GM23338 (cell line): Measurements from ENCODE around the gene AXIN2. TPM values are rescaled to one million over a fixed set of nuclear protein-coding genes. Genes with fewer than 3 reads are reported as not detected.
A peak's percentile ranks its signal among the peaks of the same experiment; 100 is the strongest.

Experiments
- ATAC-seq: fragments of 200-7000 bp; cut with Tn5 transposase; 3 replicates; pipeline ENCODE4 v1.9.1; 2020
- DNase-seq: peaks from one replicate; pipeline ENCODE4 v3.0.0-alpha.2; 2015; ENCODE audit warnings: low spot score
- H2AFZ ChIP-seq: fragments of 200-600 bp; sonication (generic); 2 replicates; pipeline ENCODE4 v1.8.0; 2016; ENCODE audit warnings: antibody characterized with exemption, mild to moderate bottlenecking, moderate library complexity
- H3F3A ChIP-seq: fragments of 200-600 bp; sonication (generic); replicated peaks from 2 replicates; pipeline ENCODE4 v1.8.0; 2017; ENCODE audit warnings: antibody characterized with exemption, mixed run types, low read depth
- H3K27ac ChIP-seq: fragments of 200-600 bp; sonication (generic); 2 replicates; pipeline ENCODE4 v1.6.1; 2016; ENCODE audit warnings: low read depth
- H3K27me3 ChIP-seq: fragments of 200-600 bp; sonication (generic); 2 replicates; pipeline ENCODE4 v1.8.0; 2016; ENCODE audit warnings: mild to moderate bottlenecking, mixed run types, moderate library complexity; ENCODE audit not compliant: insufficient read depth
- H3K36me3 ChIP-seq: fragments of 200-600 bp; sonication (generic); 2 replicates; pipeline ENCODE4 v1.8.0; 2016; ENCODE audit warnings: mild to moderate bottlenecking; ENCODE audit not compliant: insufficient read depth
- H3K4me1 ChIP-seq: fragments of 200-600 bp; sonication (generic); 2 replicates; pipeline ENCODE4 v1.8.0; 2016; ENCODE audit warnings: mild to moderate bottlenecking, moderate library complexity; ENCODE audit not compliant: insufficient read depth
- H3K4me2 ChIP-seq: fragments of 200-600 bp; sonication (generic); 2 replicates; pipeline ENCODE4 v1.7.1; 2017; ENCODE audit warnings: mixed run types
- H3K4me3 ChIP-seq: fragments of 200-600 bp; sonication (generic); 2 replicates; pipeline ENCODE4 v1.6.1; 2016; ENCODE audit warnings: mixed run types
- H3K79me2 ChIP-seq: fragments of 200-600 bp; sonication (generic); replicated peaks from 2 replicates; pipeline ENCODE4 v1.8.0; 2017; ENCODE audit warnings: mild to moderate bottlenecking; ENCODE audit not compliant: insufficient read depth
- H3K9me2 ChIP-seq: fragments of 200-600 bp; sonication (generic); 2 replicates; pipeline ENCODE4 v1.8.0; 2017; ENCODE audit not compliant: insufficient read depth
- H4K20me1 ChIP-seq: fragments of 200-600 bp; sonication (generic); replicated peaks from 2 replicates; pipeline ENCODE4 v1.8.0; 2017; ENCODE audit warnings: mild to moderate bottlenecking; ENCODE audit not compliant: insufficient read depth
- H3K27ac Mint-ChIP-seq: 2 replicates; pipeline ENCODE4 v1.8.0; 2020; ENCODE audit warnings: inconsistent platforms, mild to moderate bottlenecking, moderate library complexity, mixed read lengths
- H3K27me3 Mint-ChIP-seq: 3 replicates; pipeline ENCODE4 v1.8.0; 2022; ENCODE audit warnings: low read depth, mild to moderate bottlenecking, moderate library complexity, mixed read lengths, inconsistent platforms; ENCODE audit not compliant: insufficient read depth, poor library complexity
- H3K36me3 Mint-ChIP-seq: 3 replicates; pipeline ENCODE4 v1.8.0; 2021; ENCODE audit warnings: low read depth, mild to moderate bottlenecking, inconsistent platforms, moderate library complexity, mixed read lengths
- H3K4me1 Mint-ChIP-seq: 3 replicates; pipeline ENCODE4 v1.8.0; 2020; ENCODE audit warnings: mild to moderate bottlenecking, inconsistent platforms, mixed read lengths
- H3K4me3 Mint-ChIP-seq: 3 replicates; pipeline ENCODE4 v1.8.0; 2021; ENCODE audit warnings: moderate library complexity, mild to moderate bottlenecking, inconsistent platforms, mixed read lengths
- H3K9me3 Mint-ChIP-seq: 3 replicates; pipeline ENCODE4 v1.8.0; 2020; ENCODE audit warnings: moderate library complexity, mild to moderate bottlenecking, inconsistent platforms, mixed read lengths
- CREB1 ChIP-seq: fragments of 250-450 bp; sonication (Bioruptor Pico); IDR thresholded peaks from 2 replicates; pipeline ENCODE4 v1.5.0; 2020; ENCODE audit warnings: low read depth, mild to moderate bottlenecking, moderate library complexity
- EZH2 ChIP-seq: fragments of 200-600 bp; sonication (generic); IDR thresholded peaks from one replicate; pipeline ENCODE4 v1.8.0; 2017; ENCODE audit warnings: antibody characterized with exemption, mild to moderate bottlenecking, low read depth; ENCODE audit not compliant: unreplicated experiment
- EZH2phosphoT487 ChIP-seq: fragments of 200-600 bp; sonication (generic); IDR thresholded peaks from one replicate; pipeline ENCODE4 v1.8.1; 2018; ENCODE audit warnings: antibody characterized with exemption; ENCODE audit not compliant: unreplicated experiment
- JUNB ChIP-seq: IDR thresholded peaks from one replicate; pipeline ENCODE4 v1.6.1; 2016; ENCODE audit warnings: antibody characterized with exemption; ENCODE audit not compliant: unreplicated experiment
- NANOG ChIP-seq: IDR thresholded peaks from 2 replicates; pipeline ENCODE4 v1.6.1; 2016; ENCODE audit warnings: antibody characterized with exemption, borderline replicate concordance
- POLR2AphosphoS5 ChIP-seq: IDR thresholded peaks from 2 replicates; pipeline ENCODE4 v1.6.1; 2016; ENCODE audit warnings: antibody characterized with exemption, low read depth
- REST ChIP-seq: IDR thresholded peaks from one replicate; pipeline ENCODE4 v1.6.1; 2018; ENCODE audit warnings: antibody characterized with exemption; ENCODE audit not compliant: unreplicated experiment
- STAT1 ChIP-seq: IDR thresholded peaks from one replicate; pipeline ENCODE4 v1.6.1; 2016; ENCODE audit warnings: antibody characterized with exemption; ENCODE audit not compliant: unreplicated experiment
- ZNF114 ChIP-seq: fragments of 250-450 bp; sonication (Bioruptor Pico); IDR thresholded peaks from 2 replicates; pipeline ENCODE4 v1.5.0; 2020; ENCODE audit warnings: mild to moderate bottlenecking, moderate library complexity
- ZNF331 ChIP-seq: fragments of 250-450 bp; sonication (Bioruptor Pico); IDR thresholded peaks from 2 replicates; pipeline ENCODE4 v1.5.0; 2020; ENCODE audit warnings: low read depth, mild to moderate bottlenecking, moderate library complexity
- polyA plus RNA-seq: library from polyadenylated mRNA; unstranded; fragments of >200 nt; fragmentation: Nextera tagmentation; extraction: Ambion mirVana; gene quantifications from 2 replicates; pipeline ENCODE4 v1.2.1, GENCODE V29; 2016
- total RNA-seq: library from RNA; depleted of rRNA; stranded (reverse); fragments of >200 nt; shearing (Covaris generic); gene quantifications from 2 replicates; pipeline ENCODE4 v1.2.3, GENCODE V29; 2014
- TF ChIP-seq, protein P1 (sequence below): fragments of 250-450 bp; sonication (Bioruptor Pico); IDR thresholded peaks from 2 replicates; pipeline ENCODE4 v1.5.0; 2020; ENCODE audit warnings: mild to moderate bottlenecking, moderate library complexity
- TF ChIP-seq, protein P2 (sequence below), 2 experiments: fragments of 200-600 bp in 1 of 2; sonication (generic) in 1 of 2; conservative IDR thresholded peaks; 2 replicates each; pipeline versions ENCODE4 v1.5.1 to v1.6.1; 2016 to 2017; ENCODE audit warnings: antibody characterized with exemption in 2 of 2, low read depth in 2 of 2, mild to moderate bottlenecking in 2 of 2, moderate library complexity in 1 of 2
- TF ChIP-seq, protein P3 (sequence below): IDR thresholded peaks from 2 replicates; pipeline ENCODE4 v1.6.1; 2016; ENCODE audit warnings: antibody characterized with exemption

AXIN2 gene
- total and polyA plus RNA-seq, 2 experiments from 2014 or later = 8.0 to 32.7 TPM

GRCh38 chr17:65586899-65587298 lies 25.5 kb upstream of the AXIN2 start:
- TF ChIP-seq, protein P1, sequence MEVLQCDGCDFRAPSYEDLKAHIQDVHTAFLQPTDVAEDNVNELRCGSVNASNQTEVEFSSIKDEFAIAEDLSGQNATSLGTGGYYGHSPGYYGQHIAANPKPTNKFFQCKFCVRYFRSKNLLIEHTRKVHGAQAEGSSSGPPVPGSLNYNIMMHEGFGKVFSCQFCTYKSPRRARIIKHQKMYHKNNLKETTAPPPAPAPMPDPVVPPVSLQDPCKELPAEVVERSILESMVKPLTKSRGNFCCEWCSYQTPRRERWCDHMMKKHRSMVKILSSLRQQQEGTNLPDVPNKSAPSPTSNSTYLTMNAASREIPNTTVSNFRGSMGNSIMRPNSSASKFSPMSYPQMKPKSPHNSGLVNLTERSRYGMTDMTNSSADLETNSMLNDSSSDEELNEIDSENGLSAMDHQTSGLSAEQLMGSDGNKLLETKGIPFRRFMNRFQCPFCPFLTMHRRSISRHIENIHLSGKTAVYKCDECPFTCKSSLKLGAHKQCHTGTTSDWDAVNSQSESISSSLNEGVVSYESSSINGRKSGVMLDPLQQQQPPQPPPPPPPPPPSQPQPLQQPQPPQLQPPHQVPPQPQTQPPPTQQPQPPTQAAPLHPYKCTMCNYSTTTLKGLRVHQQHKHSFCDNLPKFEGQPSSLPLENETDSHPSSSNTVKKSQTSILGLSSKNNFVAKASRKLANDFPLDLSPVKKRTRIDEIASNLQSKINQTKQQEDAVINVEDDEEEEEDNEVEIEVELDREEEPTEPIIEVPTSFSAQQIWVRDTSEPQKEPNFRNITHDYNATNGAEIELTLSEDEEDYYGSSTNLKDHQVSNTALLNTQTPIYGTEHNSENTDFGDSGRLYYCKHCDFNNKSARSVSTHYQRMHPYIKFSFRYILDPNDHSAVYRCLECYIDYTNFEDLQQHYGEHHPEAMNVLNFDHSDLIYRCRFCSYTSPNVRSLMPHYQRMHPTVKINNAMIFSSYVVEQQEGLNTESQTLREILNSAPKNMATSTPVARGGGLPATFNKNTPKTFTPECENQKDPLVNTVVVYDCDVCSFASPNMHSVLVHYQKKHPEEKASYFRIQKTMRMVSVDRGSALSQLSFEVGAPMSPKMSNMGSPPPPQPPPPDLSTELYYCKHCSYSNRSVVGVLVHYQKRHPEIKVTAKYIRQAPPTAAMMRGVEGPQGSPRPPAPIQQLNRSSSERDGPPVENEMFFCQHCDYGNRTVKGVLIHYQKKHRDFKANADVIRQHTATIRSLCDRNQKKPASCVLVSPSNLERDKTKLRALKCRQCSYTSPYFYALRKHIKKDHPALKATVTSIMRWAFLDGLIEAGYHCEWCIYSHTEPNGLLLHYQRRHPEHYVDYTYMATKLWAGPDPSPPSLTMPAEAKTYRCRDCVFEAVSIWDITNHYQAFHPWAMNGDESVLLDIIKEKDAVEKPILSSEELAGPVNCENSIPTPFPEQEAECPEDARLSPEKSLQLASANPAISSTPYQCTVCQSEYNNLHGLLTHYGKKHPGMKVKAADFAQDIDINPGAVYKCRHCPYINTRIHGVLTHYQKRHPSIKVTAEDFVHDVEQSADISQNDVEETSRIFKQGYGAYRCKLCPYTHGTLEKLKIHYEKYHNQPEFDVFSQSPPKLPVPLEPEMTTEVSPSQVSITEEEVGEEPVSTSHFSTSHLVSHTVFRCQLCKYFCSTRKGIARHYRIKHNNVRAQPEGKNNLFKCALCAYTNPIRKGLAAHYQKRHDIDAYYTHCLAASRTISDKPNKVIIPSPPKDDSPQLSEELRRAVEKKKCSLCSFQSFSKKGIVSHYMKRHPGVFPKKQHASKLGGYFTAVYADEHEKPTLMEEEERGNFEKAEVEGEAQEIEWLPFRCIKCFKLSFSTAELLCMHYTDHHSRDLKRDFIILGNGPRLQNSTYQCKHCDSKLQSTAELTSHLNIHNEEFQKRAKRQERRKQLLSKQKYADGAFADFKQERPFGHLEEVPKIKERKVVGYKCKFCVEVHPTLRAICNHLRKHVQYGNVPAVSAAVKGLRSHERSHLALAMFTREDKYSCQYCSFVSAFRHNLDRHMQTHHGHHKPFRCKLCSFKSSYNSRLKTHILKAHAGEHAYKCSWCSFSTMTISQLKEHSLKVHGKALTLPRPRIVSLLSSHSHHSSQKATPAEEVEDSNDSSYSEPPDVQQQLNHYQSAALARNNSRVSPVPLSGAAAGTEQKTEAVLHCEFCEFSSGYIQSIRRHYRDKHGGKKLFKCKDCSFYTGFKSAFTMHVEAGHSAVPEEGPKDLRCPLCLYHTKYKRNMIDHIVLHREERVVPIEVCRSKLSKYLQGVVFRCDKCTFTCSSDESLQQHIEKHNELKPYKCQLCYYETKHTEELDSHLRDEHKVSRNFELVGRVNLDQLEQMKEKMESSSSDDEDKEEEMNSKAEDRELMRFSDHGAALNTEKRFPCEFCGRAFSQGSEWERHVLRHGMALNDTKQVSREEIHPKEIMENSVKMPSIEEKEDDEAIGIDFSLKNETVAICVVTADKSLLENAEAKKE = no peak
- TF ChIP-seq ZNF114 (CRISPR knock-in tag) (no peak), EZH2 (no peak), REST (no peak), EZH2phosphoT487 (no peak), NANOG (no peak), STAT1 (no peak), ZNF331 (no peak), CREB1 (no peak), POLR2AphosphoS5 (no peak), JUNB (no peak)
- TF ChIP-seq, protein P2, sequence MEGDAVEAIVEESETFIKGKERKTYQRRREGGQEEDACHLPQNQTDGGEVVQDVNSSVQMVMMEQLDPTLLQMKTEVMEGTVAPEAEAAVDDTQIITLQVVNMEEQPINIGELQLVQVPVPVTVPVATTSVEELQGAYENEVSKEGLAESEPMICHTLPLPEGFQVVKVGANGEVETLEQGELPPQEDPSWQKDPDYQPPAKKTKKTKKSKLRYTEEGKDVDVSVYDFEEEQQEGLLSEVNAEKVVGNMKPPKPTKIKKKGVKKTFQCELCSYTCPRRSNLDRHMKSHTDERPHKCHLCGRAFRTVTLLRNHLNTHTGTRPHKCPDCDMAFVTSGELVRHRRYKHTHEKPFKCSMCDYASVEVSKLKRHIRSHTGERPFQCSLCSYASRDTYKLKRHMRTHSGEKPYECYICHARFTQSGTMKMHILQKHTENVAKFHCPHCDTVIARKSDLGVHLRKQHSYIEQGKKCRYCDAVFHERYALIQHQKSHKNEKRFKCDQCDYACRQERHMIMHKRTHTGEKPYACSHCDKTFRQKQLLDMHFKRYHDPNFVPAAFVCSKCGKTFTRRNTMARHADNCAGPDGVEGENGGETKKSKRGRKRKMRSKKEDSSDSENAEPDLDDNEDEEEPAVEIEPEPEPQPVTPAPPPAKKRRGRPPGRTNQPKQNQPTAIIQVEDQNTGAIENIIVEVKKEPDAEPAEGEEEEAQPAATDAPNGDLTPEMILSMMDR (conservative IDR thresholded peaks at IDR 0.05; ENCODE audit: low read depth in 2 of 2) = no peak
- TF ChIP-seq, protein P3, sequence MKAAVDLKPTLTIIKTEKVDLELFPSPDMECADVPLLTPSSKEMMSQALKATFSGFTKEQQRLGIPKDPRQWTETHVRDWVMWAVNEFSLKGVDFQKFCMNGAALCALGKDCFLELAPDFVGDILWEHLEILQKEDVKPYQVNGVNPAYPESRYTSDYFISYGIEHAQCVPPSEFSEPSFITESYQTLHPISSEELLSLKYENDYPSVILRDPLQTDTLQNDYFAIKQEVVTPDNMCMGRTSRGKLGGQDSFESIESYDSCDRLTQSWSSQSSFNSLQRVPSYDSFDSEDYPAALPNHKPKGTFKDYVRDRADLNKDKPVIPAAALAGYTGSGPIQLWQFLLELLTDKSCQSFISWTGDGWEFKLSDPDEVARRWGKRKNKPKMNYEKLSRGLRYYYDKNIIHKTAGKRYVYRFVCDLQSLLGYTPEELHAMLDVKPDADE = no peak
- Histone ChIP-seq H3K4me3 (no peak overlapping the region), H3K9me2 (no peaks in the 10 kb centered on the region), H4K20me1 (no peaks in the 10 kb centered on the region), H3K27me3 (no peaks in the 10 kb centered on the region), H3F3A (no peaks in the 10 kb centered on the region), H3K79me2 (no peaks in the 10 kb centered on the region), H3K4me1 (peaks cover 7% of the 10 kb centered on the region; the same call in 1 of the 2 replicates), H2AFZ (no peak overlapping the region), H3K36me3 (no peaks in the 10 kb centered on the region; the same call in 1 of the 2 replicates), H3K4me2 (no peak overlapping the region), H3K27ac (no peak overlapping the region)
- no peak overlapping the region; the same call in 1 of the 2 replicates for H3K27ac Mint-ChIP-seq
- peaks cover 15% of the 10 kb centered on the region for H3K4me1 Mint-ChIP-seq
- H3K36me3 Mint-ChIP-seq = no peaks in the 10 kb centered on the region
- no peak overlapping the region for H3K4me3 Mint-ChIP-seq
- H3K27me3 Mint-ChIP-seq = peaks cover 14% of the 10 kb centered on the region
- ATAC-seq (peak; percentile 82), DNase-seq (no peak)
- H3K9me3 Mint-ChIP-seq = no peaks in the 10 kb centered on the region
